ENCODE measurements around the gene ENO3. TPM values are rescaled to one million over a fixed set of nuclear protein-coding genes. Genes with fewer than 3 reads are reported as not detected.

Gene ENO3
- total RNA-seq, 2 experiments from 2014 or later: 17.2 to 20.5 TPM

- H3K9me3 ChIP-seq (ENCODE audit: control insufficient read depth in 1 of 2, insufficient read depth in 1 of 2, low read length in 2 of 2): no peaks in the 10 kb centered on the region
- ATAC-seq (ENCODE audit: poor library complexity): peak; percentile 24
- no peaks in the 10 kb centered on the region for H3K27me3 ChIP-seq (ENCODE audit: control insufficient read depth in 1 of 2, insufficient read depth in 2 of 2, low read length in 2 of 2)
- TF ChIP-seq CTCF (IDR thresholded peaks at IDR 0.05): peak; percentile 20
- Mint-ChIP-seq H3K4me1 (ENCODE audit: low read depth) (peaks cover 6% of the 10 kb centered on the region), H3K36me3 (ENCODE audit: low read depth) (peaks cover 25% of the 10 kb centered on the region), H3K27ac (no peak overlapping the region), H3K4me3 (no peak overlapping the region), H3K27me3 (no peaks in the 10 kb centered on the region), H3K9me3 (no peaks in the 10 kb centered on the region)
- ChIA-PET CTCF (no interaction called here), POLR2A (interaction anchor here (1.4 to 3.2 kb wide), 3 partner anchors 8 to 16 kb away, joined by 5 to 13 read pairs (median 12); partner anchors contain the start of genes PFN1, RNF167, SLC25A11 and SPAG7)
- intact Hi-C loops (cut with DNase I, micrococcal nuclease): no loop called here
- peak in 12 of 14 experiments; percentile 26 to 75 (median 44) for DNase-seq
- no peaks in the 10 kb centered on the region for H3K4me1 ChIP-seq (ENCODE audit: insufficient read depth, low read length)
- H3K36me3 ChIP-seq (ENCODE audit: insufficient read depth, low read length): peaks cover 16% of the 10 kb centered on the region
- H3K4me3 ChIP-seq (ENCODE audit: low read length): no peak overlapping the region
- H3K27ac ChIP-seq (ENCODE audit: low read depth in 1 of 2, low read length in 2 of 2): no peak overlapping the region
These were observed 5.7 kb downstream of the ENO3 start for GRCh38 chr17:4956493-4957061.

GRCh38 chr17:4958102-4958501, 7.2 kb downstream of the ENO3 start:
- no peak for ATAC-seq (ENCODE audit: poor library complexity)
- no peak overlapping the region for H3K27ac ChIP-seq (ENCODE audit: low read depth in 1 of 2, low read length in 2 of 2)
- ChIA-PET CTCF (no interaction called here), POLR2A (interaction anchor here (1.4 to 3.2 kb wide), 3 partner anchors 9 to 18 kb away, joined by 5 to 13 read pairs (median 12); partner anchors contain the start of genes PFN1, RNF167, SLC25A11 and SPAG7)
- H3K9me3 ChIP-seq (ENCODE audit: control insufficient read depth in 1 of 2, insufficient read depth in 1 of 2, low read length in 2 of 2): no peaks in the 10 kb centered on the region
- H3K27me3 ChIP-seq (ENCODE audit: control insufficient read depth in 1 of 2, insufficient read depth in 2 of 2, low read length in 2 of 2): no peaks in the 10 kb centered on the region
- H3K4me1 ChIP-seq (ENCODE audit: insufficient read depth, low read length): no peaks in the 10 kb centered on the region
- no peak for TF ChIP-seq CTCF (IDR thresholded peaks at IDR 0.05)
- intact Hi-C loops (cut with DNase I, micrococcal nuclease): no loop called here
- peaks cover 16% of the 10 kb centered on the region for H3K36me3 ChIP-seq (ENCODE audit: insufficient read depth, low read length)
- Mint-ChIP-seq H3K4me3 (no peak overlapping the region), H3K27ac (no peak overlapping the region), H3K9me3 (no peaks in the 10 kb centered on the region), H3K36me3 (ENCODE audit: low read depth) (peaks cover 25% of the 10 kb centered on the region), H3K27me3 (no peaks in the 10 kb centered on the region), H3K4me1 (ENCODE audit: low read depth) (peaks cover 5% of the 10 kb centered on the region)
- no peak for DNase-seq
- no peak overlapping the region for H3K4me3 ChIP-seq (ENCODE audit: low read length)

DNA sequence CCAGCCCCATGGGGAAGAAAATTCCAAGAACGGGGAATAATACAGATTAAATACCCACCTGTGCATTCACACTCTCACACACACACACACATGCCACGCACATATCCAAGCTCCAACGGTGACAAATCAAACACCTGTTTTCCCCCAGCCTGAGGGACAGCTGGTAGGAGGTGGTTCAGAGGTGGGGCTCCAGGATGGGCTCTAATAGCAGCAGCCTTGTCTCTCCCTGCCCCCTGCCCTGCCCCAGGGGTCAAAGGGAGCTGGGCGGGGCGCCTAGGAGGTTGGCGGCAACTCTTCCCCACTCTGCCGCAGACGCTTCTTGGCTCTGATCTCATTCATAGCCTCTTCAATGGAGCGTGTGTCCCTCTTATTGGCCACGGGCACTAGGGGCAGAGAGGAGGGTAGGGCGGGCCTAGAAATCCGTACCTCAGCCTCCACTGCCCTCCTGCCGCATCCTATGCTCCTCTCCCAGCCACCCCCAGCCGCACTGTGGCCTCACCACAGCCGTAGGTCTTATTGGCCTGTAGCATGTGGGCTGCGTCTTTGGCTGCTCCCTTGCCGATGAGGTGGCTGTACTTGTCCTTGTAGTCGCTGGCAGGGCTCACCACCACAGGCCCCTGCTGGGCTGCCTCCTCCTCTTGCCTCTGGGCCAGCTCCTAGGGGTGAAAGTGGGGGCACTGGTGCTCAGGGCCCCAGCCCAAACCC, 8.5 kb downstream of the ENO3 start:
- Mint-ChIP-seq H3K4me1 (ENCODE audit: low read depth) (peaks cover 5% of the 10 kb centered on the region), H3K4me3 (no peak overlapping the region), H3K27ac (no peak overlapping the region), H3K36me3 (ENCODE audit: low read depth) (peaks cover 25% of the 10 kb centered on the region), H3K27me3 (no peaks in the 10 kb centered on the region), H3K9me3 (no peaks in the 10 kb centered on the region)
- CTCF ChIA-PET: no interaction called here
- DNase-seq (no peak), ATAC-seq (ENCODE audit: poor library complexity) (no peak)
- Histone ChIP-seq H3K27ac (ENCODE audit: low read depth in 1 of 2, low read length in 2 of 2) (no peak overlapping the region), H3K4me1 (ENCODE audit: insufficient read depth, low read length) (no peaks in the 10 kb centered on the region), H3K36me3 (ENCODE audit: insufficient read depth, low read length) (peaks cover 16% of the 10 kb centered on the region), H3K4me3 (ENCODE audit: low read length) (no peak overlapping the region), H3K27me3 (ENCODE audit: control insufficient read depth in 1 of 2, insufficient read depth in 2 of 2, low read length in 2 of 2) (no peaks in the 10 kb centered on the region), H3K9me3 (ENCODE audit: control insufficient read depth in 1 of 2, insufficient read depth in 1 of 2, low read length in 2 of 2) (no peaks in the 10 kb centered on the region)
- POLR2A ChIA-PET: interaction anchor here (1.0 kb wide), 1 partner anchor 11 kb away, joined by 6 read pairs; the partner anchor contains the start of gene PFN1
- no peak for TF ChIP-seq CTCF (IDR thresholded peaks at IDR 0.05)
- intact Hi-C loops (cut with DNase I, micrococcal nuclease): no loop called here
